Hepatocyte (in vitro differentiated cells): ENCODE results near the gene CYP2J2. TPM values are rescaled to one million over a fixed set of nuclear protein-coding genes. Genes with fewer than 3 reads are reported as not detected.

Experiments used
- DNase-seq: peaks from one replicate; pipeline ENCODE4 v3.0.0-alpha.2; 2016; ENCODE audit warnings: low spot score
- H2AFZ ChIP-seq: fragments of 200-600 bp; sonication (generic); 2 replicates; pipeline ENCODE4 v1.6.0; 2016; ENCODE audit warnings: antibody characterized with exemption, mild to moderate bottlenecking
- H3K27ac ChIP-seq: fragments of 200-600 bp; sonication (generic); 2 replicates; pipeline ENCODE4 v1.5.1; 2016; ENCODE audit warnings: mild to moderate bottlenecking
- H3K27me3 ChIP-seq: fragments of 200-600 bp; sonication (generic); 2 replicates; pipeline ENCODE4 v1.6.1; 2016
- H3K36me3 ChIP-seq: fragments of 200-600 bp; sonication (generic); replicated peaks from 2 replicates; pipeline ENCODE4 v1.5.1; 2016; ENCODE audit warnings: low read depth; ENCODE audit not compliant: insufficient read depth
- H3K4me1 ChIP-seq: fragments of 200-600 bp; sonication (generic); 2 replicates; pipeline ENCODE4 v1.5.1; 2016; ENCODE audit warnings: mild to moderate bottlenecking, moderate library complexity; ENCODE audit not compliant: insufficient read depth
- H3K4me2 ChIP-seq: fragments of 200-600 bp; sonication (generic); 2 replicates; pipeline ENCODE4 v1.6.0; 2016
- H3K4me3 ChIP-seq: fragments of 200-600 bp; sonication (generic); 2 replicates; pipeline ENCODE4 v1.5.1; 2016; ENCODE audit warnings: mild to moderate bottlenecking
- H3K79me2 ChIP-seq: fragments of 200-600 bp; sonication (generic); 2 replicates; pipeline ENCODE4 v1.6.0; 2017; ENCODE audit warnings: mild to moderate bottlenecking
- H3K9me2 ChIP-seq: fragments of 200-600 bp; sonication (generic); replicated peaks from 2 replicates; pipeline ENCODE4 v1.6.0; 2017; ENCODE audit warnings: mild to moderate bottlenecking; ENCODE audit not compliant: insufficient read depth
- H3K9me3 ChIP-seq: fragments of 200-600 bp; sonication (generic); 2 replicates; pipeline ENCODE4 v1.5.1; 2016; ENCODE audit warnings: low read depth, mild to moderate bottlenecking
- H4K20me1 ChIP-seq: fragments of 200-600 bp; sonication (generic); 2 replicates; pipeline ENCODE4 v1.6.0; 2016; ENCODE audit warnings: mild to moderate bottlenecking; ENCODE audit not compliant: insufficient read depth, poor library complexity, severe bottlenecking
- CTCF ChIP-seq: fragments of 200-600 bp; sonication (generic); IDR thresholded peaks from 2 replicates; pipeline ENCODE4 v1.5.1; 2016; ENCODE audit warnings: antibody characterized with exemption, mild to moderate bottlenecking; ENCODE audit not compliant: poor library complexity
- EZH2 ChIP-seq: fragments of 200-600 bp; sonication (generic); IDR thresholded peaks from 2 replicates; pipeline ENCODE4 v1.6.1; 2016; ENCODE audit warnings: antibody characterized with exemption, mild to moderate bottlenecking, borderline replicate concordance
- EZH2phosphoT487 ChIP-seq: fragments of 200-600 bp; sonication (generic); IDR thresholded peaks from one replicate; pipeline ENCODE4 v1.6.1; 2018; ENCODE audit warnings: antibody characterized with exemption, mild to moderate bottlenecking, low read depth, moderate library complexity; ENCODE audit not compliant: unreplicated experiment, severe bottlenecking
- WGBS: methylation state at CpG from one replicate; pipeline ENCODE4 v1.1.6; 2016; ENCODE audit warnings: low lambda C conversion rate; ENCODE audit errors: missing lambda C conversion rate; 5-methylcytosine and 5-hydroxymethylcytosine counted together
- polyA plus RNA-seq: library from polyadenylated mRNA; unstranded; fragments of >200 nt; fragmentation: Nextera tagmentation; extraction: Ambion mirVana; gene quantifications from 2 replicates; pipeline ENCODE4 v1.2.1, GENCODE V29; 2016
- total RNA-seq: library from RNA; depleted of rRNA; stranded (reverse); fragments of >200 nt; gene quantifications from 2 replicates; pipeline ENCODE4 v1.2.3, GENCODE V29; 2014

CYP2J2 gene
- total and polyA plus RNA-seq, 2 experiments from 2014 or later, result 6.1 to 9.4 TPM

DNA sequence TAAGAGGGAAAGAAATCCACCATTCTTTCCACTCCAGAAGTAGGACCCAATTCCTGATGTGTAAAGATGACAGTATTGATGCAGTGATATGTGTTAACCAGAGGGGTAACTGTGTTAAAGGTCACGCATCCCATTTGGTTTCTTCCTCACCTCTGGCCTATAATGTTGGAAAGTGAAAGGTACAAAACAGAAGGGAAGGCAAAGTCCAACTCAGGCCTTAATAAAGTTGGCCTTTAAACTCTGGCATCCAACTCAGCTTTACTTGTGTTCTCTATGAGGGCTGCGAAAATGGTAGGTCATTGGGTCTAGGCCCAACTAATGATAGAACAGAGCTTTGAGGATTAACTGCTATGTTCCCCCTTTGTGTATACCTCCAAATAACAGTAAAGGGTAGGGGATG is 17.9 kb downstream of the CYP2J2 start:
- Histone ChIP-seq H3K27ac (no peak overlapping the region), H3K4me2 (no peak overlapping the region), H3K79me2 (no peaks in the 10 kb centered on the region), H3K27me3 (no peaks in the 10 kb centered on the region), H2AFZ (no peak overlapping the region), H3K4me3 (no peak overlapping the region), H3K9me3 (no peaks in the 10 kb centered on the region), H3K4me1 (no peaks in the 10 kb centered on the region), H3K36me3 (no peaks in the 10 kb centered on the region), H3K9me2 (no peaks in the 10 kb centered on the region), H4K20me1 (no peaks in the 10 kb centered on the region)
- WGBS, result 96% methylated on average over 2 of the region's 2 CpGs
- DNase-seq, result no peak
- TF ChIP-seq CTCF, result no peak
- TF ChIP-seq EZH2, result no peak
- TF ChIP-seq EZH2phosphoT487, result no peak

DNA sequence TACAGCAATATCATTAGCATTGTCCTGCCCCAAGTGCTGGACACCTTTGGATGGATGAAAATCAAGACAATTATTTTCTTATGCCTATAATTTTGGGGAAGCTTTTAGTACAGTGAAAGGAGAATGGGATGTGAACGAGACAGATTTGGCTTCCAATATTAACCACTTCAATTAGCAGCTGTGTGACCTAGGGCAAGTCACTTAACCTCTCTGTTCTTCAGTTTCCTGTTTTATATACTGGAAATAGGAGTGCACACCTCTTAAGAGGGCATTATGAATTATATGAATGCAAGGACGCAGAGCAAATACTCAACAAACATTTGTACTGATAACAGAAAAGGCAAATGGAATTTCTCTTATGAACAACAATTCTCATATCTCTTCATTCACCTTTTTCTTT is 18.5 kb downstream of the CYP2J2 start:
- Histone ChIP-seq H4K20me1 (no peaks in the 10 kb centered on the region), H3K27me3 (no peaks in the 10 kb centered on the region), H3K4me1 (no peaks in the 10 kb centered on the region), H3K4me3 (no peak overlapping the region), H3K36me3 (no peaks in the 10 kb centered on the region), H2AFZ (no peak overlapping the region), H3K27ac (no peak overlapping the region), H3K9me2 (no peaks in the 10 kb centered on the region), H3K79me2 (no peaks in the 10 kb centered on the region), H3K4me2 (no peak overlapping the region), H3K9me3 (no peaks in the 10 kb centered on the region)
- no peak for DNase-seq
- TF ChIP-seq CTCF (no peak), EZH2 (no peak), EZH2phosphoT487 (no peak)
- WGBS, result 88% methylated on average over 2 of the region's 2 CpGs

GRCh38 chr1:59906931-59907330 is 19.6 kb downstream of the CYP2J2 start:
- Histone ChIP-seq H3K27ac (no peak overlapping the region), H3K9me3 (no peaks in the 10 kb centered on the region), H3K4me1 (no peaks in the 10 kb centered on the region), H4K20me1 (no peaks in the 10 kb centered on the region), H3K9me2 (no peaks in the 10 kb centered on the region), H3K36me3 (no peaks in the 10 kb centered on the region), H3K79me2 (no peaks in the 10 kb centered on the region), H2AFZ (no peak overlapping the region), H3K4me2 (no peak overlapping the region), H3K4me3 (no peak overlapping the region), H3K27me3 (no peaks in the 10 kb centered on the region)
- 88% methylated on average over 2 of the region's 2 CpGs for WGBS
- no peak for DNase-seq
- TF ChIP-seq EZH2phosphoT487 (no peak), CTCF (no peak), EZH2 (no peak)
